ENCODE results near the gene MTHFD2L. TPM values are rescaled to one million over a fixed set of nuclear protein-coding genes. Genes with fewer than 3 reads are reported as not detected.
"Not testable (repeated sequence)": the region's sequence is repeated elsewhere in the genome, so short reads cannot be mapped to it uniquely, and the experiment has no call there.

The MTHFD2L gene
- total RNA-seq, 1 experiment from 2014 or later, result 11.6 TPM

DNA sequence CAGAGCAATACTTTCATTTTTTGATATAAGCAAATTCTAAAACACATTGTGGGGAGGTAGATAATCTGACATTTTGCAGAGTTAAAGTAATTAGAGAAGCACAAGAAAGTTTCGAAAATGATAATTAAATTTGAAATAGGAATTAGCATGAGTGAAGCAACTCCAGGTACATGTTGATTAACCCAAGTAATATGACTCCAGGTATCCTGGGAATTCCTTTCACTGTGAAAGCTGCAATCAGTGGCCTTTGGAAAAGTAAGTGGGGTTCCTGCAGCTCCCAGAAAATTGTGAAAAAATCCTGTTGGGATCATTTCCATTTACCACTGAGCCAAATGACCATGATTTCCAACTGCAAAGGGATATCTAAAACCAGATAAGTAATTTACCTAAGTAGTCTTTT is 32.9 kb upstream of the MTHFD2L start:
- TF ChIP-seq, protein P1, sequence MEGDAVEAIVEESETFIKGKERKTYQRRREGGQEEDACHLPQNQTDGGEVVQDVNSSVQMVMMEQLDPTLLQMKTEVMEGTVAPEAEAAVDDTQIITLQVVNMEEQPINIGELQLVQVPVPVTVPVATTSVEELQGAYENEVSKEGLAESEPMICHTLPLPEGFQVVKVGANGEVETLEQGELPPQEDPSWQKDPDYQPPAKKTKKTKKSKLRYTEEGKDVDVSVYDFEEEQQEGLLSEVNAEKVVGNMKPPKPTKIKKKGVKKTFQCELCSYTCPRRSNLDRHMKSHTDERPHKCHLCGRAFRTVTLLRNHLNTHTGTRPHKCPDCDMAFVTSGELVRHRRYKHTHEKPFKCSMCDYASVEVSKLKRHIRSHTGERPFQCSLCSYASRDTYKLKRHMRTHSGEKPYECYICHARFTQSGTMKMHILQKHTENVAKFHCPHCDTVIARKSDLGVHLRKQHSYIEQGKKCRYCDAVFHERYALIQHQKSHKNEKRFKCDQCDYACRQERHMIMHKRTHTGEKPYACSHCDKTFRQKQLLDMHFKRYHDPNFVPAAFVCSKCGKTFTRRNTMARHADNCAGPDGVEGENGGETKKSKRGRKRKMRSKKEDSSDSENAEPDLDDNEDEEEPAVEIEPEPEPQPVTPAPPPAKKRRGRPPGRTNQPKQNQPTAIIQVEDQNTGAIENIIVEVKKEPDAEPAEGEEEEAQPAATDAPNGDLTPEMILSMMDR (IDR thresholded peaks at IDR 0.05; ENCODE audit: insufficient read depth in 1 of 2, low read depth in 1 of 2, low read length in 1 of 2, severe bottlenecking in 1 of 2, unreplicated experiment in 1 of 2), result no peak
- no peaks in the 10 kb centered on the region for H3K27me3 Mint-ChIP-seq (ENCODE audit: insufficient read depth, unreplicated experiment)
- ChIA-PET CTCF (no interaction called here), POLR2A (no interaction called here)
- H3K4me3 ChIP-seq (ENCODE audit: low read depth, low read length), result no peak overlapping the region
- no peaks in the 10 kb centered on the region for H3K9me3 ChIP-seq
- H3K4me1 ChIP-seq, result no peaks in the 10 kb centered on the region
- H3K27me3 ChIP-seq (replicated peaks; ENCODE audit: control insufficient read depth, insufficient read depth, low read length), result no peaks in the 10 kb centered on the region
- H3K9me3 Mint-ChIP-seq (ENCODE audit: unreplicated experiment), result peaks cover 11% of the 10 kb centered on the region
- no peaks in the 10 kb centered on the region for H3K36me3 ChIP-seq (ENCODE audit: control insufficient read depth, insufficient read depth, low read length)
- H3K36me3 Mint-ChIP-seq (ENCODE audit: insufficient read depth, unreplicated experiment), result no peaks in the 10 kb centered on the region
- no peak overlapping the region for H3K4me3 Mint-ChIP-seq (ENCODE audit: unreplicated experiment)
- no peaks in the 10 kb centered on the region for H3K4me1 Mint-ChIP-seq (ENCODE audit: low read depth, unreplicated experiment)
- no peak overlapping the region for H3K27ac Mint-ChIP-seq (ENCODE audit: unreplicated experiment)
- no TSS peak for BruUV-seq (replicated peaks)
- DNase-seq, result no peak
- intact Hi-C loops (cut with micrococcal nuclease; ENCODE audit: unreplicated experiment), result no loop called here

DNA sequence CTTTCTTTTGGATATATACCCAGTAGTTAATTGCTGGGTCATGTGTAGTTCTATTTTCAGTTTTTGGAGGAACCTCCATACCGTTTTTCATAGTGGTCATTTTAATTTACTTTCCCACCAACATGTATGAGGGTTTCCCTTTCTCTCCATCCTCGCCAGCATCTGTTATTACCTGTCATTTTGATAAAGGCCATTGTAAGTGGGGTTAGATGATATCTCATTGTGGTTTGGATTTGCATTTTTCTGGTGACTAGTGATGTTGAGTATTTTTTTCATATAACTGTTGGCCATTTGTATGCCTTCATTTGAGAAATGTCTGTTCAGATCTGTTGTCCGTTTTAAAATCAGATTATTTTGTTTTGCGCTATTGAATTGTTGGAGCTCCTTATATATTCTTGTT is 30.2 kb upstream of the MTHFD2L start:
- Mint-ChIP-seq H3K27ac (ENCODE audit: unreplicated experiment) (no peak overlapping the region), H3K4me3 (ENCODE audit: unreplicated experiment) (no peak overlapping the region), H3K27me3 (ENCODE audit: insufficient read depth, unreplicated experiment) (no peaks in the 10 kb centered on the region), H3K4me1 (ENCODE audit: low read depth, unreplicated experiment) (no peaks in the 10 kb centered on the region), H3K36me3 (ENCODE audit: insufficient read depth, unreplicated experiment) (no peaks in the 10 kb centered on the region), H3K9me3 (ENCODE audit: unreplicated experiment) (peaks cover 11% of the 10 kb centered on the region)
- ChIA-PET CTCF (no interaction called here), POLR2A (no interaction called here)
- Histone ChIP-seq H3K36me3 (ENCODE audit: control insufficient read depth, insufficient read depth, low read length) (no peaks in the 10 kb centered on the region), H3K27me3 (replicated peaks; ENCODE audit: control insufficient read depth, insufficient read depth, low read length) (no peaks in the 10 kb centered on the region), H3K4me3 (ENCODE audit: low read depth, low read length) (no peak overlapping the region), H3K9me3 (no peaks in the 10 kb centered on the region), H3K4me1 (no peaks in the 10 kb centered on the region)
- intact Hi-C loops (cut with micrococcal nuclease; ENCODE audit: unreplicated experiment), result no loop called here
- TF ChIP-seq, protein P1 (IDR thresholded peaks at IDR 0.05; ENCODE audit: insufficient read depth in 1 of 2, low read depth in 1 of 2, low read length in 1 of 2, severe bottlenecking in 1 of 2, unreplicated experiment in 1 of 2), result no peak
- no TSS peak for BruUV-seq (replicated peaks)
- no peak for DNase-seq

DNA sequence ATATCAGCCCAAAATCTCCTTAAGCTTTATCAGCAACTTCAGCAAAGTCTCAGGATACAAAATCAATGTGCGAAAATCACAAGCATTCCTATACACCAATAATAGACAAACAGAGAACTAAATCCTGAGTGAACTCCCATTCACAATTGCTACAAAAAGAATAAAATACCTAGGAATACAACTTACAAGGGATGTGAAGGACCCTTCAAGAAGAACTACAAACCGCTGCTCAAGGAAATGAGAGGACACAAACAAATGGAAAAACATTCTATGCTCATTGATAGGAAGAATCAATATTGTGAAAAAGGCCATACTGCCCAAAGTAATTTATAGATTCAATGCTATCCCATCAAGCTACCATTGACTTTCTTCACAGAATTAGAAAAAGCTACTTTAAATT is 27.1 kb upstream of the MTHFD2L start:
- H3K27me3 Mint-ChIP-seq (ENCODE audit: insufficient read depth, unreplicated experiment); POLR2A ChIA-PET; BruUV-seq (replicated peaks); CTCF ChIA-PET; H3K27ac Mint-ChIP-seq (ENCODE audit: unreplicated experiment); DNase-seq; H3K36me3 Mint-ChIP-seq (ENCODE audit: insufficient read depth, unreplicated experiment); H3K4me3 Mint-ChIP-seq (ENCODE audit: unreplicated experiment); H3K27me3 ChIP-seq (replicated peaks; ENCODE audit: control insufficient read depth, insufficient read depth, low read length); H3K36me3 ChIP-seq (ENCODE audit: control insufficient read depth, insufficient read depth, low read length); H3K4me3 ChIP-seq (ENCODE audit: low read depth, low read length); H3K4me1 ChIP-seq; H3K4me1 Mint-ChIP-seq (ENCODE audit: low read depth, unreplicated experiment); H3K9me3 ChIP-seq; intact Hi-C loops (cut with micrococcal nuclease; ENCODE audit: unreplicated experiment): not testable (repeated sequence)
- peaks cover 11% of the 10 kb centered on the region for H3K9me3 Mint-ChIP-seq (ENCODE audit: unreplicated experiment)

DNA sequence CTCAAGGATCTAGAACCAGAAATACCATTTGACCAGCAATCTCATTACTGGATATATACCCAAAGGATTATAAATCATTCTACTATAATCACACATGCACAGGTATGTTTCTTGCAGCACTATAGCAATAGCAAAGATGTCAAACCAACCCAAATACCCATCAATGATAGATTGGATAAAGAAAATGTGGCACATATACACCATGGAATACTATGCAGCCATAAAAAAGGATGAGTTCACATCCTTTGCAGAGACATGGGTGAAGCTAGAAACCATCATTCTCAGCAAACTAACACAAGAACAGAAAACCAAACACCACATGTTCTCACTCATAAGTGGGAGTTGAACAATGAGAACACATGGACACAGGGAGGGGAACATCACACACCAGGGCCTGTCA is 25.7 kb upstream of the MTHFD2L start:
- CTCF ChIA-PET; H3K27me3 Mint-ChIP-seq (ENCODE audit: insufficient read depth, unreplicated experiment); POLR2A ChIA-PET; H3K27me3 ChIP-seq (replicated peaks; ENCODE audit: control insufficient read depth, insufficient read depth, low read length); H3K4me3 ChIP-seq (ENCODE audit: low read depth, low read length); H3K27ac Mint-ChIP-seq (ENCODE audit: unreplicated experiment); H3K4me1 ChIP-seq; BruUV-seq (replicated peaks); H3K36me3 ChIP-seq (ENCODE audit: control insufficient read depth, insufficient read depth, low read length); H3K9me3 ChIP-seq; intact Hi-C loops (cut with micrococcal nuclease; ENCODE audit: unreplicated experiment); H3K36me3 Mint-ChIP-seq (ENCODE audit: insufficient read depth, unreplicated experiment); DNase-seq; H3K4me3 Mint-ChIP-seq (ENCODE audit: unreplicated experiment); H3K4me1 Mint-ChIP-seq (ENCODE audit: low read depth, unreplicated experiment): not testable (repeated sequence)
- H3K9me3 Mint-ChIP-seq (ENCODE audit: unreplicated experiment), result peaks cover 11% of the 10 kb centered on the region
